ENCODE results near the gene SDHAF1.

The SDHAF1 gene

DNA sequence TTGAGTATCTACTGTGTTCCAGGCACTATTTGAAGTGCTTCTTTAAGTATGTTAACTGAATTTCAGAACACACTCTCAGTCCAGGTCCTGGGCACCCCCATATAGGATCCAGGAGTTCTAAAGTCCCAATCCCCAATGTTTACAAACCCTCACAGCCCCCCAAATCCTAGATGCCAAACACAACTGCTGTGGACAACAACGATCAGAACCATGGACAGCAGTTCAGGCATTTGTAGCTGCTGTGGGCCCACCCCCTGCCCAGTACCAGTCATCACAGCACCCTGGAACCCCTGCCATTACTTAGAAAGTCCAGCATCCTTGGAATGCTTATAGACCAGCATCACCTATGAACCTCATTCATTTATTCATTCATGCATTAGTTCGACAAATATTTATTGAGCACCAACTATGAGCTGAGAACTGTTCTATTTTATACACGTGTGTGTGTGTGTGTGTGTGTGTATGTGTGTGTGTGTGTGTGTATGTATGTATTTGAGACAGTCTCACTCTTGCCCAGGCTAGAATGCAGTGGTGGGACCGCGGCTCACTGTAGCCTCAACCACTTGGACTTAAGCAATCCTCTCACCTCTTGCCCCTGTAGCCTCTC, 19.3 kb upstream of the SDHAF1 start:
- Histone ChIP-seq H3K79me2 (ENCODE audit: insufficient read depth, low read length) (no peaks in the 10 kb centered on the region), H3K4me2 (ENCODE audit: low read depth, low read length, poor library complexity, severe bottlenecking) (no peak overlapping the region), H2AFZ (ENCODE audit: low read length) (no peak overlapping the region), H3F3A (ENCODE audit: low read depth) (no peaks in the 10 kb centered on the region), H4K20me1 (ENCODE audit: insufficient read depth, low read length, poor library complexity, severe bottlenecking) (no peaks in the 10 kb centered on the region), H3K36me3 (ENCODE audit: insufficient read depth, low read length) (no peaks in the 10 kb centered on the region), H3K4me1 (ENCODE audit: insufficient read depth, low read length, poor library complexity, severe bottlenecking) (no peaks in the 10 kb centered on the region), H3K9ac (ENCODE audit: low read depth, low read length, poor library complexity, severe bottlenecking) (no peak overlapping the region), H3K9me2 (replicated peaks; ENCODE audit: low read depth, low read length) (no peaks in the 10 kb centered on the region), H3K9me3 (ENCODE audit: insufficient read depth, low read depth, low read length) (no peaks in the 10 kb centered on the region), H3K27me3 (ENCODE audit: insufficient read depth, low read length, poor library complexity, severe bottlenecking) (no peaks in the 10 kb centered on the region), H3K4me3 (ENCODE audit: low read length, poor library complexity, severe bottlenecking) (no peak overlapping the region)
- TF ChIP-seq EZH2phosphoT487 (IDR thresholded peaks at IDR 0.05; ENCODE audit: borderline replicate concordance): no peak
- TF ChIP-seq, protein P1, sequence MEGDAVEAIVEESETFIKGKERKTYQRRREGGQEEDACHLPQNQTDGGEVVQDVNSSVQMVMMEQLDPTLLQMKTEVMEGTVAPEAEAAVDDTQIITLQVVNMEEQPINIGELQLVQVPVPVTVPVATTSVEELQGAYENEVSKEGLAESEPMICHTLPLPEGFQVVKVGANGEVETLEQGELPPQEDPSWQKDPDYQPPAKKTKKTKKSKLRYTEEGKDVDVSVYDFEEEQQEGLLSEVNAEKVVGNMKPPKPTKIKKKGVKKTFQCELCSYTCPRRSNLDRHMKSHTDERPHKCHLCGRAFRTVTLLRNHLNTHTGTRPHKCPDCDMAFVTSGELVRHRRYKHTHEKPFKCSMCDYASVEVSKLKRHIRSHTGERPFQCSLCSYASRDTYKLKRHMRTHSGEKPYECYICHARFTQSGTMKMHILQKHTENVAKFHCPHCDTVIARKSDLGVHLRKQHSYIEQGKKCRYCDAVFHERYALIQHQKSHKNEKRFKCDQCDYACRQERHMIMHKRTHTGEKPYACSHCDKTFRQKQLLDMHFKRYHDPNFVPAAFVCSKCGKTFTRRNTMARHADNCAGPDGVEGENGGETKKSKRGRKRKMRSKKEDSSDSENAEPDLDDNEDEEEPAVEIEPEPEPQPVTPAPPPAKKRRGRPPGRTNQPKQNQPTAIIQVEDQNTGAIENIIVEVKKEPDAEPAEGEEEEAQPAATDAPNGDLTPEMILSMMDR (conservative IDR thresholded peaks at IDR 0.05; ENCODE audit: low read length): no peak

DNA sequence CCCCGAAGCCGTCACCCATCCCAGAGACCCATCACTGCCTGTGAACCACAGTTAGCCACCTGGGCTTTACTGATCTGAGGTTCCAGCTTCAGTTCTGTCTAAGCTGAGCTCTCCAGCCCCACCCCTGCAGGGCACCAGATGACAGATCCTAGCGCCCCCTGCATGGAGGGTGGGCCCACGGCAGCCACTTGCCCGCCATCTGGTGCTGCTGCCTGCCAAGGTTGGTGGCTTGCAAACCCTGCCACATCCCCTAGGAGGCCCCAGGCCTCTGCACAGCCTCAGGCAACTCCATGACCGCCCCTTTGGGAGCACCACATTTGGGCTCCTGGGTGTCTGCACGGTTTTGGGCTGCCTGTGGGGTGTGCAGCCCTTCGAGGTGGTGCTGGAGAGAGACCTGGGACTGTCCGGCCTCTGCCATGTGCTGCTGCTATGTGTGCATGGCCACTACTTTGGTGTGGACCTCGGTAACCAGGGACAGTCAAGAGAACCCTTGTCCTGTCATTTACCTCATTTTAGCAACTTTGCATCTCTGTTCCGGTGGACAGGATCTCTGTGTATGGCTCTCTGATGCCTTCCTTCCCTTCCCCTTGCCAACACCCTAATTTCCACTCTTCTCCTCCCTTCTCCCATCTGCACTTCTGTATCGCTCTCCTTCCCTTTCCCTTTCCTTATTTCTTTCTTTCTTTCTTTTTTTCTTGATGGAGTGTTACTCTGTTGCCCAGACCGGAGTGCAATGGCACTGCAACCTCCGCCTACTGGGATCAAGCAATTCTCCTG, 17.4 kb upstream of the SDHAF1 start:
- Histone ChIP-seq H3K36me3 (ENCODE audit: insufficient read depth, low read length) (no peaks in the 10 kb centered on the region), H3K79me2 (ENCODE audit: insufficient read depth, low read length) (no peaks in the 10 kb centered on the region), H3F3A (ENCODE audit: low read depth) (no peaks in the 10 kb centered on the region), H3K9me3 (ENCODE audit: insufficient read depth, low read depth, low read length) (no peaks in the 10 kb centered on the region), H3K27me3 (ENCODE audit: insufficient read depth, low read length, poor library complexity, severe bottlenecking) (no peaks in the 10 kb centered on the region), H3K4me3 (ENCODE audit: low read length, poor library complexity, severe bottlenecking) (no peak overlapping the region), H4K20me1 (ENCODE audit: insufficient read depth, low read length, poor library complexity, severe bottlenecking) (no peaks in the 10 kb centered on the region), H3K9me2 (replicated peaks; ENCODE audit: low read depth, low read length) (no peaks in the 10 kb centered on the region), H3K4me1 (ENCODE audit: insufficient read depth, low read length, poor library complexity, severe bottlenecking) (no peaks in the 10 kb centered on the region), H3K9ac (ENCODE audit: low read depth, low read length, poor library complexity, severe bottlenecking) (no peak overlapping the region), H3K4me2 (ENCODE audit: low read depth, low read length, poor library complexity, severe bottlenecking) (no peak overlapping the region), H2AFZ (ENCODE audit: low read length) (no peak overlapping the region)
- TF ChIP-seq, protein P1 (conservative IDR thresholded peaks at IDR 0.05; ENCODE audit: low read length): peak; percentile 71
- TF ChIP-seq EZH2phosphoT487 (IDR thresholded peaks at IDR 0.05; ENCODE audit: borderline replicate concordance): no peak

DNA sequence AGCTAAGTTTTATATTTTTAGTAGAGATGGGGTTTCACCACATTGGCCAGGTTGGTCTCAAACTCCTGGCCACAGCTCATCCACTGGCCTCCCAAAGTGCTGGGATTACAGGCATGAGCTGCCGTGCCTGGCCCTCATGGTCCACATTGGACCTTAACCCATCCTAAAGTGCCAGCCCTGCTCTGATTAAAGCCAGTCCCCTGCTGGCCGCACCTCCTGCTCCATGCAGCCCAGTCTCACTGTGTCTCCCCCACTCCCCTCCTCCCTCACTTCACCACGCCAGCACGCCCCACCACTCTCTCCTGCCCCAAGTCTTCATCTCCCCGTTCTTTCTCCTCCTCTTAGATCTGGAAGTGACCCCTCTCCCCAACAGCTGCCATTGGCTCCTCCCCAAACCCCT, 16.7 kb upstream of the SDHAF1 start:
- no peaks in the 10 kb centered on the region for H3K79me2 ChIP-seq (ENCODE audit: insufficient read depth, low read length)
- no peaks in the 10 kb centered on the region for H3F3A ChIP-seq (ENCODE audit: low read depth)
- TF ChIP-seq, protein P1 (conservative IDR thresholded peaks at IDR 0.05; ENCODE audit: low read length): no peak
- H3K36me3 ChIP-seq (ENCODE audit: insufficient read depth, low read length): no peaks in the 10 kb centered on the region
- no peak overlapping the region for H3K4me2 ChIP-seq (ENCODE audit: low read depth, low read length, poor library complexity, severe bottlenecking)
- H3K9me3 ChIP-seq (ENCODE audit: insufficient read depth, low read depth, low read length): no peaks in the 10 kb centered on the region
- H4K20me1 ChIP-seq (ENCODE audit: insufficient read depth, low read length, poor library complexity, severe bottlenecking): no peaks in the 10 kb centered on the region
- no peak overlapping the region for H2AFZ ChIP-seq (ENCODE audit: low read length)
- H3K9ac ChIP-seq (ENCODE audit: low read depth, low read length, poor library complexity, severe bottlenecking): no peak overlapping the region
- no peaks in the 10 kb centered on the region for H3K9me2 ChIP-seq (replicated peaks; ENCODE audit: low read depth, low read length)
- no peaks in the 10 kb centered on the region for H3K4me1 ChIP-seq (ENCODE audit: insufficient read depth, low read length, poor library complexity, severe bottlenecking)
- H3K4me3 ChIP-seq (ENCODE audit: low read length, poor library complexity, severe bottlenecking): no peak overlapping the region
- H3K27me3 ChIP-seq (ENCODE audit: insufficient read depth, low read length, poor library complexity, severe bottlenecking): no peaks in the 10 kb centered on the region

Data from Loucy (cell line).